ENCODE measurements around the gene RUFY3.
"Not testable (repeated sequence)": the region's sequence is repeated elsewhere in the genome, so short reads cannot be mapped to it uniquely, and the experiment has no call there.

Gene RUFY3

DNA sequence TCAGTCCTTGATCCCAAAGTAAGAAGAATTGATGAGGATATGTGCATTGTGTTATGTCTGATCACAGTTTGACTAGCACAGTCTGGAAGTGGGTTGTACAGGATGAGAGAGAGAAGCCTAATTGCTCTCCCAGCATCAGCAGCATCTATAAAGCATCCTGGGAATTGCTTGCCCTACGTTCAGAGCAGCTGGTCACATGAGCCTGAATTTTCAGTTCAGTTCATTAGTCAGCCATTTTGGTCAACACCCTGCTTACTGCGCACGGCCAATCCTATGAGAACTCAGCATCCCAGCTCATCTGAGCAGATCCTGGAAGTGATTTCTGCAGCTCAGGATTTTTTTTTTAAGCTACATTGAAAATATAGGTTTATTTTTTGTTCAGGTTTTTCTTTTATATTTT lies at the start of gene RUFY3:
Gene RUFY3, plus strand, starts transcription at position 218 of the 400 bp plus-strand sequence. CDS start 610 bp downstream, outside the sequence.
- DNase-seq: peak; percentile 50

DNA sequence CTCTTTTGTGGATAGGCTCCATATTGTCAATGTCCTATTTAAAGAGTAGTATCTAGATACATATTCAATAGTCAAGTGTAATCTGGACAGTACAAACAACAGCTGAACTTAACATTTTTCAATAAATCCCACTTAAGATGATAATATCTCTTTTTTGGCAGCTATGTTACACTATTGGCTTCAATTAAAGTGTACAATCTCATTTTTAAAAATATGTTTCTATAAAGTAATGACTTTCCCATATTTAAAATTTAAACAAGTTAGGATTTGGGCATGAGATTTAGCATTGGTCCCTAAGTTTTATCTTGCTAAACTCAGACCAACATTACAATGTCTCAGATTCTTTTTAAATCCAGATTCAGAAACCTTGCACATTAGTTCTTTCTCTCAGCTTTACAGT lies 47.6 kb upstream of the RUFY3 start:
- DNase-seq: no peak

GRCh38 chr4:70674731-70675130 lies 47.0 kb upstream of the RUFY3 start:
- no peak for DNase-seq

DNA sequence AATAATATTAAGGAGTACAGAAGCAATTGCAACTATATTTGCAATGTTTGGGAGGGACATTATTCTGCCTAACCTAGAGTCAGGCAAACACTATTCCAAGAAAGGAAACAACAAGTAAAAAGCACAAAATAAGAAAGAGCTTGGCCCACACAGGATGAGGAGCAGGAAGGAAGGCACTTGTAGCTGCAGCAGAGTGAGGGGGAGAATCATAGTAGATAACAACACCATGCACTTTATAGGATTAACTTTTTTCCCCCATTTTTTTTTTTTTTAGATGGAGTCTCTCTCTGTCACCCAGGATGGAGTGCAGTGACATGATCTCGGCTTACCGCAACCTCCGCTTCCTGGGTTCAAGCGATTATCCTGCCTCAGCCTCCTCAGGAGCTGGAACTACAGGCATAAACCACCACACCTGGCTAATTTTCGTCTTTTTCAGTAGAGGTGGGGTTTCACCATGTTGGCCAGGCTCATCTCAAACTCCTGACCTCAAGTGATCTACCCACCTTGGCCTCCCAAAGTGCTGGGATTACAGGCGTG lies 45.1 kb upstream of the RUFY3 start:
- no peak for DNase-seq

- DNase-seq: no peak
Measured at GRCh38 chr4:70678383-70678999, 43.3 kb upstream of the RUFY3 start.

DNA sequence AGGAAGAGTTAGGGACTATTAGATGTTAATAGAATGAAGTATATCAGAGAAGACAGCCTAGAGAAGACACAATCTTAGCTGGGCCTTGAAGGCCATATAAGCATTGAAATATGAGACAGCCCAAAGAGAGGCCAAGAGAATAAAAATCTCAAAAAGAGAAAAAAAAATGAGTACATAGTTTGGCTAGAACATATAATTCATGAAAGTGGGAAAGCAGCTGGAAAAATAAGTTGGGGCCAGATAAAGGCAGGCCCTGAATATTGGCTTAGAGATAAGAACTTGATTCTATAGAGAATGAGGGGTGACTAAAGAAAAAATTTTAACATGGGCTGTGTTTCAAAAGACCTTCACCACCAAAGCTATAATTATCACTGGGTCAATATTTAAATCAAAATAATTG lies 40.8 kb upstream of the RUFY3 start:
- DNase-seq: no peak

DNA sequence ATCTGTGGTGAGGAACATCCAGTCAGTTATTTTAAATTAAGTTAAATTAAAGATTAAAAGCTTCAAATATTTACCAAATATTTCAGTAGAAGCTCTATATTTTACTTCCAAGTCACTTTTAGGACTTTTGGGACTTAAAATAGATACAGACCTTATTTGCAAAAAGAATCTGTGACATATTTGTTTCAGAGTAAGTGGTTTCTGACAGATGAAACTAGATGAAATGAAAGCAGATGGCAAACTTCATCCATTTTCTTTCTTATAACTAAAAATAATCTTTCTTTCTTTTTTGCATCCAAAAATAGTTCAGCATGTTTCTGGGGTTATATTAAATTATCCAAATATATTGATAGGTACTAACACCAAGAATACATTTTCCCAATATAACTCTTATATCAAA lies 40.1 kb upstream of the RUFY3 start:
- DNase-seq: no peak

DNA sequence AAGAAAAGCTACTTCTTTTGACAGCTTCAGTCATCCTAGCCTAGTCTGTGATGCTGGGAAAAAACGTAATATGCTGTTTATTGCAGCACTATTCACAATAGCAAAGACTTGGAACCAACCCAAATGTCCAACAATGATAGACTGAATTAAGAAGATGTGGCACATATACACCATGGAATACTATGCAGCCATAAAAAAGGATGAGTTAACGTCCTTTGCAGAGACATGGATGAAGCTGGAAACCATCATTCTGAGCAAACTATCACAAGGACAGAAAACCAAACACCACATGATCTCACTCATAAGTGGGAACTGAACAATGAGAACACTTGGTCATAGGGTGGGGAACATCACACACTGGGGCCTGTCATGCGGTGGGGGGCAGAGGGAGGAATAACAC lies 39.6 kb upstream of the RUFY3 start:
- DNase-seq: not testable (repeated sequence)

DNA sequence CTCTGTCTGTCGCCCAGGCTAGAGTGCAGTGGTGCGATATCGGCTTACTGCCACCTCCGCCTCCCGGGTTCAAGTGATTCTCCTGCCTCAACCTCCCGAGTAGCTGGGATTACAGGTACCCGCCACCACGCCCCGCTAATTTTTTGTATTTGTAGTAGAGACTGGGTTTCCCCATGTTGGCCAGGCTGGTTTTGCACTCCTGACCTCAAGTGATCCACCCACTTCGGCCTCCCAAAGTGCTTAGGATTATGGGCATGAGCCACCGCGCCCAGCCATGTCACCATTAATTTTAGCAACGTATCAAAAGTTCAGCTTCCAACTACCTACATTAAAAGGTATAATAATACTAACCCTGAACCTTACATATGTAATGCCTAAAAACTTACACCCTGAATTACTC lies 34.4 kb upstream of the RUFY3 start:
- no peak for DNase-seq

DNA sequence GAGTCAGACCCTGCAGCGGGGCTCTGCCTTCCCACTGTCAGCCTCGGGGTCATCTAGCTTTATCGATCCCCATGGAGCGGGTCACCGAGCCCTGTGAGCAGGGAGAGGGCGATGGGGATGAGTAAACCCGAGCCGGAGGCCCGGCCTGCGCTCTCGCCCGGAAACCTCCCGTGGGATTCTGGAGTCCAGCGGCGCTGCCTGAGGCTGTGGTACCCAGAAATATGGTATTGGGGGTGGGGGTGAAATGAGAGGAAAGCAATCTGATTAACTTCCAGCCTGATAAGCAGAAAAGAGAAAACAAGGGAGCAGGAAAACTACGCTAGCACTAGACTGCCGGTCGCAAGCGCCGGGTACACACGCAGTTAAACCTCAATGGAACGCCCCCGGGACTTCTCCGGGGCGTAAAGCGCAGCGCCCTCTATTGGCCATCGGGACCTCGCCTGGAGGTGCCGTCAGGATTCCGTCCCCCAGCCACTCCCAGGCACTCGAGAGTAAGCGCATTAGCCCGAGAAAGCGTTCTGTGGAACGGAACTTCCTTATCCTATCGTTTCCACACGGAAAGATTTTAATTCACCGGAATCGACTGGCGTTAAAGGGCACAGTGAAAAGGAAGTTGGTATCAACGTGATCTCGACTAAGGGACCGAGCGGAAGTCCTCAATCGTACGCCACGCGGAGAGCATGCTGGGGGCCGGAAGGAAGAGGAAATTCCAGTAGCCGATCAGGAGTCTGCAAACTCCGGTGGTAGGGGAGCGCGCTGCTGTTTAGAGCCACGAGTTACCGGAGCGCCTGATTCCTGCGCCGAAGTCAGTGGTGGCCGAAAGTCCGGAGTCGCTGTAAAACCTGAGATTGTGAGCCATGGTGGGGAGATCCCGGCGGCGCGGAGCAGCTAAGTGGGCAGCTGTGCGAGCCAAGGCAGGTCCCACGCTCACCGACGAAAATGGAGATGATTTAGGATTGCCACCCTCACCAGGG lies 33.7 kb upstream of the RUFY3 start, which contains the start of gene UTP3:
Gene UTP3, plus strand, starts transcription at position 712 of the 974 bp plus-strand sequence. Its CDS starts 146 bp downstream, at position 858.
- peak; percentile 87 for DNase-seq

DNA sequence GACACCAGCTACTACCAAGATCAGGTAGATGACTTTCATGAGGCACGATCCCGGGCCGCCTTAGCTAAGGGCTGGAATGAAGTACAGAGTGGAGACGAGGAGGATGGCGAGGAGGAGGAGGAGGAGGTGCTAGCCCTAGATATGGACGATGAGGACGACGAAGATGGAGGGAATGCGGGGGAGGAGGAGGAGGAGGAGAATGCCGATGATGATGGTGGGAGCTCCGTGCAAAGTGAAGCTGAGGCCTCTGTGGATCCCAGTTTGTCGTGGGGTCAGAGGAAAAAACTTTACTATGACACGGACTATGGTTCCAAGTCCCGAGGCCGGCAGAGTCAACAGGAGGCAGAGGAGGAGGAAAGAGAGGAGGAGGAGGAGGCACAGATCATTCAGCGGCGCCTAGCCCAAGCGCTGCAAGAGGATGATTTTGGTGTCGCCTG lies 33.0 kb upstream of the RUFY3 start:
- no peak for DNase-seq

- DNase-seq: no peak
Measured at GRCh38 chr4:70691661-70692060, 30.1 kb upstream of the RUFY3 start.

DNA sequence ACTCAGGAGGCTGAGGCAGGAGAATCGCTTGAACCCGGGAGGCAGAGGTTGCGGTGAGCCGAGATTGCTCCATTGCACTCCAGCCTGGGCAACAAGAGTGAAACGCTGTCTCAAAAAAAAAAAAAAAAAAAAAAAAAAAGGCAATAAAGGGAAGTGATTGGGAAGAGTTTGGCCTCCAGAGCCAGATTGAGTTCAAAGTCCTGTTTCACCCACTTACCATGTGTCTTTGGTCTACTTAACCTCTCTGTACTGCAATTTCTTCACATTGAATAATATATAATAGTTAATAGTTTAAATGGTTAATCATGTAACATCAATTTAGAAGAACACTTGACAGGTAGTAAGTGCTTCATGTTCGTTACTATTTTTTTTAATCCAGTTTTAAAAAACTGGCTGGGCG lies 27.1 kb upstream of the RUFY3 start:
- DNase-seq: not testable (repeated sequence)

- not testable (repeated sequence) for DNase-seq
Measured at GRCh38 chr4:70698435-70698834, 23.3 kb upstream of the RUFY3 start.

DNA sequence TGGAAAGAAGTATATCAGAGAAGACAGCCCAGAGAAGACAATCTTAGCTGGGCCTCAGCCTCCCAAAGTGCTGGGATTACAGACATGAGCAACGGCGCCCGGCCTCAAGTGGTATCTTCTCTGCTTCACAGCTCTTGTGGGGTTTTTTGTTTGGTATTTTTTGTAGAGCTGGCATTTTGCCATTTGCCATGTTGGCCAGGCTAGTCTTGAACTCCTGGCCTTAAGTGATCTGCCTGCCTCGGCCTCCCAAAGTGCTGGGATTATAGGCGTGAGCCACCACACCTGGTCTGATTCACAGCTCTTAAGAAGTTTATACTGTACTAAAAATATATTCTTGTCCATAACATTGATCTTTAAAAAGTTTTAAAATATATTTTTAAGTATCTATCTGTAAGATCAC lies 21.1 kb upstream of the RUFY3 start:
- DNase-seq: no peak

- DNase-seq: no peak
Measured at GRCh38 chr4:70701271-70701670, 20.5 kb upstream of the RUFY3 start.

DNA sequence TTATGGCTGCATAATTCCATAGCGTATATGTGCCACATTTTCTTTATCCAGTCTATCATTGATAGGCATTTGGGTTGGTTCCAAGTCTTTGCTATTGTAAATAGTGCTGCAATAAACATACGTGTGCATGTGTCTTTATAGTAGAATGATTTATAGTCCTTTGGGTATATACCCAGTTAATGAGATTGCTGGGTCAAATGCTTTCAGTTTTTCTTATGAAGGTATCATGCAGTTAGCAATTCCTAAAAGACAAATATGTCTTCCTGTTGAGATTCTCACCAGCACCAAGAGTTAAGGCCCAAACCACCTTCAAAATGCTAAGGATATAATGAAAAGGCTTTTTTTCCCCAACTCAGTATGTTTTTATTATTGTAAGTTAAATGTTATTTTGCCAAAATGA lies 19.2 kb upstream of the RUFY3 start:
- DNase-seq: not testable (repeated sequence)

GRCh38 chr4:70703619-70704214 lies 18.0 kb upstream of the RUFY3 start:
- no peak for DNase-seq

GRCh38 chr4:70704215-70704930 lies 17.4 kb upstream of the RUFY3 start:
- DNase-seq: peak; percentile 29

GRCh38 chr4:70704931-70705182 lies 16.9 kb upstream of the RUFY3 start:
- DNase-seq: no peak

DNA sequence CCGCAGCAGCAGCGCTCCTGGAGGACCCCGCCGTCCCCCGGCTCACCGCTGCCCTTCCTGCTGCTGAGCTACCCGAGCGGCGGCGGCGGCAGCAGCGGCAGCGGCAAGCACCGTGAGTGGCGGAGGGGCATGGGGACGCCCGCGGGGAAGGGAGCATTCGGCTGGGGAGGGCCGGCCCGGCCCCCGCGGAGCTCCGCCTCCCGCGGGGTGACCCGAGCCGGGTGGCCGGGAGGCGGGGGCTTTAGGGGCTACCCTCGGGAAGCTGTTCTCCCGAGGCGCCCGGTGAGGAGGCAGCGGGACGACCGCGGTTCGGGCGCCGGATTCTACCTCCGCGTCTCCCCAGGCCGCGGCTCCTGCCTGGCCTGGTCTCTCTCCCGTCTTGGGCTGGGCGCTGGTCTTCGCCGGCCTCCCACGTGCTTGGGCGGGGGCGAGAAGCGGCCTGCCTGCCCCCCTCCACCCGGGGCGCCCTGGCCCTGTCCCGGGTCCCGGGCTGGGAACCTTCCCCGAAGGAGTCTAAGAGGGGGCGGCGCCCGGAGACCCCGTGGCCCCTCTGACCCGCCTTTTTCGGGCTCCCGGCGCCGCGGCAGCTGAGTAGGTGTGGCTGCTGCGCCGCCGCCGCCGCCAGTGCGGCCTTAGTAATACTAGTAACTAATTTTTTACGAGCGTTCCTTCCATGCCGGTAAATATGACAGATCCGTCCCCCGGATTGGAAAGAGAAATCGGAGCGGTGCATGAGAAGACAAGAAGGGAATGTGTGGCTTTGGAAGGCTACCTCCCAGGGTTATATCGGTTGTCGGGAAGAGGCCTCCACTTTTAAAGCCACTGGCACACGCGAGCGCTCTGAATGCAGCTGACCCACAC lies 16.4 kb upstream of the RUFY3 start:
- peak; percentile 25 for DNase-seq

- DNase-seq: no peak
Measured at GRCh38 chr4:70706044-70706461, 15.7 kb upstream of the RUFY3 start.
